ENCODE data around the gene FPR1. TPM values are rescaled to one million over a fixed set of nuclear protein-coding genes. Genes with fewer than 3 reads are reported as not detected.

FPR1 gene
- total RNA-seq, 6 experiments from 2014 or later = 1.1 to 9.0 (median 5.2) TPM

GRCh38 chr19:51722492-51722891 is 29.2 kb downstream of the FPR1 start:
- DNase-seq (no peak), ATAC-seq (no peak)
- Histone ChIP-seq H3K4me1 (no peaks in the 10 kb centered on the region), H3K36me3 (no peaks in the 10 kb centered on the region), H3K27ac (no peak overlapping the region), H3K4me3 (no peak overlapping the region), H3K27me3 (no peaks in the 10 kb centered on the region), H3K9me3 (no peaks in the 10 kb centered on the region)
- intact Hi-C loops (cut with DNase I) = no loop called here
- TF ChIP-seq POLR2A (IDR thresholded peaks at IDR 0.05) (no peak), CTCF (IDR thresholded peaks at IDR 0.05) (no peak)
- WGBS (ENCODE audit: insufficient coverage, low coverage, low lambda C conversion rate, missing lambda C conversion rate) = 39% methylated on average over 2 of the region's 2 CpGs

GRCh38 chr19:51721905-51722304 is 29.8 kb downstream of the FPR1 start:
- no peak for ATAC-seq
- Histone ChIP-seq H3K4me3 (no peak overlapping the region), H3K4me1 (no peaks in the 10 kb centered on the region), H3K36me3 (no peaks in the 10 kb centered on the region), H3K27ac (no peak overlapping the region), H3K27me3 (no peaks in the 10 kb centered on the region), H3K9me3 (no peaks in the 10 kb centered on the region)
- TF ChIP-seq CTCF (IDR thresholded peaks at IDR 0.05) (no peak), POLR2A (IDR thresholded peaks at IDR 0.05) (no peak)
- WGBS (ENCODE audit: insufficient coverage, low coverage, low lambda C conversion rate, missing lambda C conversion rate) = 54% methylated on average over 5 of the region's 7 CpGs
- intact Hi-C loops (cut with DNase I) = no loop called here
- DNase-seq = no peak

- DNase-seq = no peak
- peak in 1 of 4 donors; percentile 25 for ATAC-seq
- no peaks in the 10 kb centered on the region for H3K9me3 ChIP-seq
- no peak overlapping the region for H3K4me3 ChIP-seq
- intact Hi-C loops (cut with DNase I) = no loop called here
- H3K27me3 ChIP-seq = no peaks in the 10 kb centered on the region
- H3K36me3 ChIP-seq = no peaks in the 10 kb centered on the region
- no peak overlapping the region for H3K27ac ChIP-seq
- TF ChIP-seq POLR2A (IDR thresholded peaks at IDR 0.05) (no peak), CTCF (IDR thresholded peaks at IDR 0.05) (no peak)
- no peaks in the 10 kb centered on the region for H3K4me1 ChIP-seq
- WGBS (ENCODE audit: insufficient coverage, low coverage, low lambda C conversion rate, missing lambda C conversion rate) = 0% methylated on average over 2 of the region's 83 CpGs
Observed at GRCh38 chr19:51719251-51719988, 32.3 kb downstream of the FPR1 start.

GRCh38 chr19:51716925-51717324 is 34.8 kb downstream of the FPR1 start:
- DNase-seq = peak in 1 of 3 donors; percentile 18
- Histone ChIP-seq H3K9me3 (no peaks in the 10 kb centered on the region), H3K36me3 (no peaks in the 10 kb centered on the region), H3K4me1 (no peaks in the 10 kb centered on the region), H3K27me3 (no peaks in the 10 kb centered on the region), H3K27ac (no peak overlapping the region), H3K4me3 (no peak overlapping the region)
- ATAC-seq = no peak
- 68% methylated on average over 4 of the region's 11 CpGs for WGBS (ENCODE audit: insufficient coverage, low coverage, low lambda C conversion rate, missing lambda C conversion rate)
- no peak for TF ChIP-seq POLR2A (IDR thresholded peaks at IDR 0.05)
- TF ChIP-seq CTCF (IDR thresholded peaks at IDR 0.05) = no peak
- intact Hi-C loops (cut with DNase I) = no loop called here
